Measurements from ENCODE around the gene GALK1. TPM values are rescaled to one million over a fixed set of nuclear protein-coding genes. Genes with fewer than 3 reads are reported as not detected.

GALK1 gene
- total RNA-seq, 1 experiment from 2014 or later, result 36.7 TPM

GRCh38 chr17:75743625-75744206 is 21.3 kb downstream of the GALK1 start:
- Histone ChIP-seq H3K23me2 (ENCODE audit: insufficient read length, low read depth, low read length, poor library complexity, severe bottlenecking) (no peaks in the 10 kb centered on the region), H3K9me3 (ENCODE audit: control insufficient read depth, low read depth, low read length) (no peaks in the 10 kb centered on the region), H3K9ac (ENCODE audit: extremely low read depth, insufficient read length, low read length) (no peak overlapping the region), H4K5ac (ENCODE audit: insufficient read length, low read depth, low read length) (no peak overlapping the region), H3K79me1 (ENCODE audit: insufficient read depth, low read depth, low read length, poor library complexity, severe bottlenecking) (no peaks in the 10 kb centered on the region), H2AK5ac (ENCODE audit: insufficient read length, low read length) (no peak overlapping the region), H3K4me1 (ENCODE audit: insufficient read depth, low read length) (no peaks in the 10 kb centered on the region), H3K27me3 (ENCODE audit: insufficient read depth, low read length) (no peaks in the 10 kb centered on the region), H4K20me1 (ENCODE audit: control insufficient read depth, insufficient read depth, insufficient read length) (no peaks in the 10 kb centered on the region), H4K8ac (replicated peaks; ENCODE audit: insufficient read length, low read depth, low read length) (no peak overlapping the region), H3T11ph (ENCODE audit: low read length) (no peak overlapping the region), H3K4me2 (ENCODE audit: insufficient read depth, insufficient read length, low read length) (no peak overlapping the region), H3K18ac (ENCODE audit: insufficient read length, low read depth, low read length) (no peak overlapping the region), H3K14ac (ENCODE audit: insufficient read depth, low read length) (no peak overlapping the region), H2BK120ac (ENCODE audit: low read depth, low read length, poor library complexity, severe bottlenecking) (no peak overlapping the region), H2BK15ac (ENCODE audit: low read depth, low read length) (no peak overlapping the region), H3K79me2 (ENCODE audit: insufficient read depth, low read length) (no peaks in the 10 kb centered on the region), H2BK20ac (ENCODE audit: low read depth, low read length, poor library complexity, severe bottlenecking) (no peak overlapping the region), H4K91ac (ENCODE audit: insufficient read length, low read depth, low read length) (no peak overlapping the region), H2AFZ (ENCODE audit: low read length) (no peak overlapping the region), H2BK12ac (ENCODE audit: insufficient read length, low read depth, low read length) (no peak overlapping the region), H3K56ac (ENCODE audit: insufficient read length, low read depth, low read length) (no peak overlapping the region), H3K23ac (ENCODE audit: insufficient read length, low read depth, low read length) (no peak overlapping the region), H3K4ac (ENCODE audit: low read depth, low read length) (no peak overlapping the region), H3K27ac (ENCODE audit: insufficient read length, low read depth, low read length) (no peak overlapping the region), H2BK5ac (ENCODE audit: insufficient read length, low read length) (no peak overlapping the region)
- no peak for DNase-seq
- Mint-ChIP-seq H3K4me1 (no peaks in the 10 kb centered on the region), H3K36me3 (ENCODE audit: insufficient read depth in 1 of 3, low read depth in 3 of 3) (no peaks in the 10 kb centered on the region), H3K9me3 (no peaks in the 10 kb centered on the region), H3K4me3 (no peak overlapping the region), H3K27ac (no peak overlapping the region; a peak in 1 of 7 replicates), H3K27me3 (ENCODE audit: low read depth) (no peaks in the 10 kb centered on the region)
- no CpG with 5 or more reads among the region's 25 CpGs for WGBS (ENCODE audit: extremely low coverage, insufficient read length, low lambda C conversion rate)
- TF ChIP-seq CTCF (conservative IDR thresholded peaks at IDR 0.05), result no peak
